GM12878 (cell line): ENCODE data around the gene PSMC4. TPM values are rescaled to one million over a fixed set of nuclear protein-coding genes. Genes with fewer than 3 reads are reported as not detected.

Experiments
- BCLAF1 ChIP-seq: fragments of 450-650 bp; IDR thresholded peaks from 2 replicates; pipeline ENCODE4 v1.6.1; 2017; ENCODE audit warnings: antibody characterized with exemption, mild to moderate bottlenecking, moderate library complexity
- EP300 ChIP-seq, 2 experiments: fragments of 150-350 bp in 1 of 2; IDR thresholded peaks; 2 replicates each; pipeline ENCODE4 v1.6.1; 2011 to 2012; ENCODE audit warnings: low read depth in 2 of 2, low read length in 2 of 2, borderline replicate concordance in 1 of 2, improper control_type of control experiment in 1 of 2, inconsistent platforms in 1 of 2; ENCODE audit not compliant: control insufficient read depth in 1 of 2
- FOS ChIP-seq: IDR thresholded peaks from 3 replicates; pipeline ENCODE4 v1.6.1; 2011; ENCODE audit warnings: borderline replicate concordance; ENCODE audit not compliant: insufficient read length; ENCODE audit errors: extremely low read depth
- HCFC1 ChIP-seq: fragments of 150-350 bp; IDR thresholded peaks from 2 replicates; pipeline ENCODE4 v1.6.1; 2014; ENCODE audit warnings: low read length
- NKRF ChIP-seq: fragments of 450-650 bp; conservative IDR thresholded peaks from 2 replicates; pipeline ENCODE4 v1.6.1; 2017; ENCODE audit warnings: mild to moderate bottlenecking, moderate library complexity
- RAD51 ChIP-seq: fragments of 450-650 bp; IDR thresholded peaks from 2 replicates; pipeline ENCODE4 v1.6.1; 2016; ENCODE audit warnings: moderate library complexity, mild to moderate bottlenecking, inconsistent platforms
- polyA plus RNA-seq, 11 experiments: library from polyadenylated mRNA; depleted of rRNA in 4 of 11; unstranded in 6 of 11; stranded (reverse) in 5 of 11; fragments of >200 nt; fragmentation: Nextera tagmentation in 4 of 11; fragmentation: Illumina TruSeq in 1 of 11; extraction: Ambion mirVana in 4 of 11; extraction: Trizol in 1 of 11; gene quantifications; 1 replicate in 1 of 11; 2 replicates in 10 of 11; pipeline versions ENCODE4 v1.2.1 to v1.2.3, GENCODE V29; 2011 to 2016; ENCODE audit warnings: inconsistent platforms in 2 of 11, missing spikeins in 2 of 11, low read depth in 1 of 11
- total RNA-seq, 4 experiments: library from RNA; depleted of rRNA in 3 of 4; stranded (reverse); fragments of >200 nt in 3 of 4; fragmentation: Illumina TruSeq in 1 of 4; extraction: Trizol in 1 of 4; gene quantifications; 2 replicates each; pipeline versions ENCODE4 v1.2.1 to v1.2.3, GENCODE V29; 2013 to 2021
- TF ChIP-seq, protein P1 (sequence below): IDR thresholded peaks from 2 replicates; pipeline ENCODE4 v1.6.1; 2012; ENCODE audit warnings: low read length, inconsistent platforms
- TF ChIP-seq, protein P2 (sequence below): fragments of 450-650 bp; IDR thresholded peaks from 2 replicates; pipeline ENCODE4 v1.6.1; 2014; ENCODE audit warnings: mild to moderate bottlenecking

PSMC4 gene
- total and polyA plus RNA-seq, 10 of the 15 experiments (the other 5 are each of a cell fraction or from before 2014, with no cell fraction given), result 55.2 to 328 (median 127) TPM

GRCh38 chr19:39949026-39949747 is 21.8 kb upstream of the PSMC4 start (continued):
- TF ChIP-seq BCLAF1 (no peak), FOS (no peak), EP300 (IDR thresholded peaks at IDR 0.05; ENCODE audit: borderline replicate concordance in 1 of 2, control insufficient read depth in 1 of 2, low read depth in 2 of 2, low read length in 2 of 2) (no peak), RAD51 (no peak), HCFC1 (no peak), NKRF (no peak)
- TF ChIP-seq, protein P1, sequence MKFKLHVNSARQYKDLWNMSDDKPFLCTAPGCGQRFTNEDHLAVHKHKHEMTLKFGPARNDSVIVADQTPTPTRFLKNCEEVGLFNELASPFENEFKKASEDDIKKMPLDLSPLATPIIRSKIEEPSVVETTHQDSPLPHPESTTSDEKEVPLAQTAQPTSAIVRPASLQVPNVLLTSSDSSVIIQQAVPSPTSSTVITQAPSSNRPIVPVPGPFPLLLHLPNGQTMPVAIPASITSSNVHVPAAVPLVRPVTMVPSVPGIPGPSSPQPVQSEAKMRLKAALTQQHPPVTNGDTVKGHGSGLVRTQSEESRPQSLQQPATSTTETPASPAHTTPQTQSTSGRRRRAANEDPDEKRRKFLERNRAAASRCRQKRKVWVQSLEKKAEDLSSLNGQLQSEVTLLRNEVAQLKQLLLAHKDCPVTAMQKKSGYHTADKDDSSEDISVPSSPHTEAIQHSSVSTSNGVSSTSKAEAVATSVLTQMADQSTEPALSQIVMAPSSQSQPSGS, result no peak
- TF ChIP-seq, protein P2, sequence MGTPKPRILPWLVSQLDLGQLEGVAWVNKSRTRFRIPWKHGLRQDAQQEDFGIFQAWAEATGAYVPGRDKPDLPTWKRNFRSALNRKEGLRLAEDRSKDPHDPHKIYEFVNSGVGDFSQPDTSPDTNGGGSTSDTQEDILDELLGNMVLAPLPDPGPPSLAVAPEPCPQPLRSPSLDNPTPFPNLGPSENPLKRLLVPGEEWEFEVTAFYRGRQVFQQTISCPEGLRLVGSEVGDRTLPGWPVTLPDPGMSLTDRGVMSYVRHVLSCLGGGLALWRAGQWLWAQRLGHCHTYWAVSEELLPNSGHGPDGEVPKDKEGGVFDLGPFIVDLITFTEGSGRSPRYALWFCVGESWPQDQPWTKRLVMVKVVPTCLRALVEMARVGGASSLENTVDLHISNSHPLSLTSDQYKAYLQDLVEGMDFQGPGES, result no peak
